ENCODE results near the gene OR2AK2.

OR2AK2 gene, protein sequence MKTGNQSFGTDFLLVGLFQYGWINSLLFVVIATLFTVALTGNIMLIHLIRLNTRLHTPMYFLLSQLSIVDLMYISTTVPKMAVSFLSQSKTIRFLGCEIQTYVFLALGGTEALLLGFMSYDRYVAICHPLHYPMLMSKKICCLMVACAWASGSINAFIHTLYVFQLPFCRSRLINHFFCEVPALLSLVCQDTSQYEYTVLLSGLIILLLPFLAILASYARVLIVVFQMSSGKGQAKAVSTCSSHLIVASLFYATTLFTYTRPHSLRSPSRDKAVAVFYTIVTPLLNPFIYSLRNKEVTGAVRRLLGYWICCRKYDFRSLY

DNA sequence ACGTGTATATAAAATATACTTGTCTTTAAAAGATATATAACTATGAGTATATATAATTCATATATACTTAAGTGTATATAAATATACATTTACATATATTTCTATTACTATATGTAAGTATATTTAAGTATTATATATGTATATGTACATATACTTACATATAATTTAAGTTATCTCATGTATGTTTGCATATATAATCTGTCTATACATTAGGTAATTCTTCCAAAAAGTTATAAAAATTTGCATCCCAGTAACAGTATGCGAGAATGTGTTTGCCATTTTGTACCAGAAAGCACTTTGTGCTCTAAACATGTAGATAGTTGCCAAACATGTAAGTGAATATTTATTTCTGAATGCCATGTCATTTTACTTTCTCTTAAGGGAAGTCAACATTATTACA lies at the start of gene OR2AK2:
OR2AK2 (plus strand) TSS at position 301 of the 400 bp plus-strand sequence. CDS start 144 bp downstream, outside the sequence.
- no peak for DNase-seq

- DNase-seq = no peak
Measured at GRCh38 chr1:247919952-247920351, 45.1 kb upstream of the OR2AK2 start, which contains the start of gene OR2T8. OR2T8 (plus strand) TSS chr1:247920252; CDS start chr1:247921018, 766 bp downstream.

DNA sequence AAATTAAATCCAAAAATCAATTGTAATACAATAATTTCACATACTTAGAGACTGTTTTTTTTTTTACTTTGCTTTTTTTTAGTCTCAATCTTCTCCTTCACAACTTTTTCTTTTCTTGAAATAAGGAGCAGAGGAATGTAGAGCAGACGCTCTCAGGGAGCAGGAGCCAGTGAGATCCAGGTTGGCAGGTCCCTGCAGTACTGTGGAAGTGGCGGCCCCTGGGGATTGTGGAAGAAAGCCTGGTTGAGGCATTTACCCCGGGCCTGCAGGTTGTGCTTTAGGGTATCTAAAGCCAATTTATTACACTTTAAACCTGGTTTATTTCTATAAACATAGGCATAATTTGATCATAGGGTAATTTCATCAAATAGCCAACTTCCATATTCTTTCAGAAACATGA lies 41.1 kb upstream of the OR2AK2 start:
- no peak for DNase-seq

GRCh38 chr1:247924868-247925267 lies 40.2 kb upstream of the OR2AK2 start, which contains the start of gene OR2AJ1:
OR2AJ1 (plus strand) TSS chr1:247924889; CDS start chr1:247933769, 8,880 bp downstream.
- no peak for DNase-seq

DNA sequence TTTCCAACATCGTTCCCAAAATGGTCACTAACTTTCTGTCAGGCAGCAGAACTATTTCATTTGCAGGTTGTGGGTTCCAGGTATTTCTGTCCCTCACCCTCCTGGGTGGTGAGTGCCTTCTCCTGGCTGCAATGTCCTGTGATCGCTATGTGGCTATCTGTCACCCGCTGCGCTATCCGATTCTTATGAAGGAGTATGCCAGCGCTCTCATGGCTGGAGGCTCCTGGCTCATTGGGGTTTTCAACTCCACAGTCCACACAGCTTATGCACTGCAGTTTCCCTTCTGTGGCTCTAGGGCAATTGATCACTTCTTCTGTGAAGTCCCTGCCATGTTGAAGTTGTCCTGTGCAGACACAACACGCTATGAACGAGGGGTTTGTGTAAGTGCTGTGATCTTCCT lies 31.0 kb upstream of the OR2AK2 start:
- no peak for DNase-seq

DNA sequence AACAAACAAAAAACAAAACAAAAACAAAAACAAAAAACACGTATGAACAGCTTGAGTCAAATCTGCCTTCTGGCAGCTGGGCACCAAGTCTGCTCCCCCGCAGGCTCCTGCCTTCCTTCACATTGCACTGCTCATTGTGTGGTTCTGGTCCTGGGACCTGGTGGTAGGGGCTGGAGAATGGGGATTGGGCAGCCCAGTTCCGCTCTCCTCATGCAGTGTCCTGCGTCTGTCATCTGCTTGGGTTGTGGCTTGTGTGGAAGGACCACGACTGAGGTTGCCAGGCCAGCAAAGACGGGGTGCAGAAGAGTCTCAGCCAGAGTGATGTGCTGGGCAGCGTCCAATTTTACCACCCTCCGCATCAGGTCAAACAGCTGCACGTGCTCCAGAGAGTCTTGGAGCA lies 29.3 kb upstream of the OR2AK2 start:
- DNase-seq = no peak

DNA sequence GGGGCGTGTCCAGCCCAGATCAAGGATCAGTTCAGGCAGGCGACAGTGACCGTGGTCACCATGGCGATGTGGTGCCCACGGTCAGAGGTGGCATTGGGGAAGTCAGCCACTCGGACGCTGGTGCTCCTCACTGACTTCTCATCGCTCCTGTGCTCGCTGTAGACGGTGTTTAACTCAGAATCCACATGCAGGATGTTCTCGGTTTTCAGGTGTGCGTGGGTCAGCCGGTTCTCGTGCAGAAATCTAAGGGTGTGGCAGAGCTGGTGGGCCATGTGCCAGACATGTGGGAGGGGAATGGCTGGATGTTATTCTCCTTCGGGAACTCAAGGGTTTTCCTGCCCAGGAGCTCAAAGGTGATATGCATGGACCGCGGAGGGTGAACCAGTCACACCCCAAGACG lies 28.6 kb upstream of the OR2AK2 start:
- DNase-seq = no peak

DNA sequence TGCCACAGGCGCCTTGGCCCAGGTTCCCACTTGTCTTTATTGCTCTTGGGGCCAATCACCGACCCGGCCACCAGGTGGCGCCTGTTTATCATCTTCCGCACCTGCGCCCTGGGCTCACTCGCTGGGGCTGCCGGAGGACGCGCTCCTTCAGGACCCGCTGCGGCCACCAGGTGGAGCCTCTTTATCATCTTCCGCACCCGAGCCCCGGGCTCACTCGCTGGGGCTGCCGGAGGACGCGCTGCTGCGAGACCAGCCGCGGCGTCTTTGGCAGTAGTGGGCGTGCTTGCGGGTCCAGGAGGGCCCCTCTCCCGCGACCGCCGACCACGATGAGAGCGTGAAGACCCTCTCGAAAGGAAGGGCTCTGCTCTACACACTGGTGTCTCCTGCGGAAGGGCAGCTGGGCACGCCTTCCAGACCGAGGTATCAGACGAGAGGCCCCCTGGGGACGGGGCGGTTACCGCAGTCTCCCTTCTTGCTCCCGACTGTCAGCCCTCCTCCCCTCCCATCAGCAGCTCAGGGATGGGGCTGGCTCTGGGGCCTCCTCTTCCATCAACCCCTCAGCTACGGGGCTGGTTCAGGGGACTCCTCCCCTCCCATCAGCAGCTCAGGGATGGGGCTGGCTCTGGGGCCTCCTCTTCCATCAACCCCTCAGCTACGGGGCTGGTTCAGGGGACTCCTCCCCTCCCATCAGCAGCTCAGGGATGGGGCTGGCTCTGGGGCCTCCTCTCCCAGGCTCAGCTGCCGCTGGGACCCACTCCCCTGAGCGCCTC lies 27.9 kb upstream of the OR2AK2 start:
- peak; percentile 71 to 89 (median 85) for DNase-seq

GRCh38 chr1:247942624-247943023 lies 22.4 kb upstream of the OR2AK2 start:
- no peak for DNase-seq

DNA sequence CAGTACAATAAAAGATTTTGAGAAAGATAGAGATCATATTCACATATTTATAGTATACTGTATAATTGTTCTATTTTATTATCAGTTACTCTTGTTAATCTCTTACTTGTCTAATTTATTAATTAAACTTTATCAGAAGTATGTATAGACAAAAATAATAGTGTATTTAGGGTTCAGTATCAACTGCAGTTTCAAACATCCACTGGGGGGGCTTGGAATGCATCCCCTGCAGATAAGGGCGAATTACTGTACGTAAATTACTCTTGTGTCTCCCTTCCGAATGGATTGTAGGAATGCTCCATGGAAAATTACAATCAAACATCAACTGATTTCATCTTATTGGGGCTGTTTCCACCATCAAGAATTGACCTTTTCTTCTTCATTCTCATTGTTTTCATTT lies 16.5 kb upstream of the OR2AK2 start, which contains the start of gene OR2L8:
OR2L8 (plus strand) TSS at position 301 of the 400 bp plus-strand sequence; CDS start at position 301, 0 bp downstream.
- DNase-seq = no peak

DNA sequence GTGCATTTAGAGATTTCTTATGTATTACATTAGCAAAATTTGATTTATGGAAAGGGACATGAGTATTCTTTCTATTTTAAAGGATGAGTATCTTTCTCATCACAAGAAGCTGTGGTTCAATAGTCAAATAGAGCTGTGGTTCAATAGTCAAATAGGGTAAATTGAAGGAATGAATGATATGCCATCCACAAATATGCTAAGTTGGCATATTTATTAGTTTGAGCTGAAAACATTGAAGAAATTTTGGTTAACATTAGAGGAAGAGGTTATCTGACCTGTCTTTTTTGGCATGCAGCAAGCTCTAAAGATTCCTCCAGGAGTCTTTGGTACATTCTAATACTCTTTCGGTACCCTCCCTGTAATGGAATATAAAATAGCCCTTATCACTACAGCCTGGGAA lies 11.6 kb upstream of the OR2AK2 start:
- no peak for DNase-seq

DNA sequence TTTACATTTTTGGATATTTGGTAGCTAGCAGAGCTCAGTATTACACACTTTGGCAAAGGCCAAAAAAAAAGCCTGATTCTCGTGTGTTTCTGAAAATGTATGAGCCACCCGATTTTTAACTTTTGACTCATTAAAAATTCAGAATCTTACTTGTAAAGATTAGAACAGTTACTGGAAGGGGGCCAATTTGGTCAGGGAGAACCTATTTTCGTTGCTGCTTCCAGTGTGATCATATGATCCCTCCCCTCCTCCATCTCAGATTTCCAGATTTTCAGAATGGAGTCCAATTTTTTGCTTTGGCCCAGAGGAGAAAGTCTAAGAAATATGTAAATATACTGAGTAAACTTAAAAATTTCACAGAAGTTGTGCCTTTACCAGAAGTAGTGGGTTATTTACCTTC lies 3.2 kb upstream of the OR2AK2 start:
- no peak for DNase-seq

DNA sequence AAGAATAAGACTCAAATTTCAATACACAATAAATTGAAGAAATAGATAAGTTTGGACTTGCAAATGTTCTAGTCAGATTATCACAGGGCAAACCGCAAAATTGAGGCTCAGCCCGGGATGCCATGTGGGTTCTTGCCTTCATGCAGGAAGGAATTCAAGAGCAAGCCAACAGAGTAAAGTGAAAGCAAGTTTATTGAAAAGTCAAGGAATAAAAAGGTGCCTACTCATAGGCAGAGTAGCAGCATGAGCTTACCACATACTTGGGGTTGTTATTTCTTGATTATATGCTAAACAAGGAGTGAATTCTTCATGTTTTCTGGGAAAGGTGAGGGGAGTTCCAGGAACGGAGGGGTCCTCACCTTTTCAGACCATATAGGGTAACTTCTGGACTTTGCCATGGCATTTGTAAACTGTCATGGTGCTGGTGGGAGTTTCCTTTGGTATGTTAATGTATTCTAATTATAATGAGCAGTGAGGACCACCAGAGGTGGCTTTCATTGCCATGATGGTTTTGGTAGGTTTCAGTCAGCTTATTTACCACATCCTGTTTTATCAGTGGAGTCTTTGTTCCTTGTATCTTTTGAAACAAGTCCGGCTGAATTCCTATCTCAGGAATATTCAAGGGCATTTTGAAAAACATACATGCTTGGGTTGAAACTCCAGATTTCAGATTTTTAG lies 2.0 kb upstream of the OR2AK2 start:
- DNase-seq = no peak

- DNase-seq = no peak
Measured at GRCh38 chr1:247966532-247967204, 1.6 kb downstream of the OR2AK2 start.

DNA sequence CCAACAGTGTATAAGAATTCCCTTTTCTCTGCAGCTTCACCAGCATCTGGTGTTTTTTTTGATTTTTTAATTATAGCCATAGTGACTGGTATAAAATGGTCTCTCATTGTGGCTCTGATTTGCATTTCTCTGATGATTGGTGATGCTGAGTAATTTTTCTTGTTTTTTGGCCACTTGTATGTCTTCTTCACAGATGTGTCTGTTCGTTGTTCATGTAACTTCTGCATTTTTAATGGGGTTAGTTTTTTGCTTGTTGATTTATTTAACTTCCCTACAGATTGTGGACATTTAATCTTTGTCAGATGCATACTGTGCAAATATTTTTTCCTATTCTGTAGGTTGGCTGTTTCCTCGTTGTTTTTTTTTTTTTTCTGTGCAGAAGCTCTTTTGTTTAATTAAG lies 28.0 kb downstream of the OR2AK2 start:
- DNase-seq = no peak

DNA sequence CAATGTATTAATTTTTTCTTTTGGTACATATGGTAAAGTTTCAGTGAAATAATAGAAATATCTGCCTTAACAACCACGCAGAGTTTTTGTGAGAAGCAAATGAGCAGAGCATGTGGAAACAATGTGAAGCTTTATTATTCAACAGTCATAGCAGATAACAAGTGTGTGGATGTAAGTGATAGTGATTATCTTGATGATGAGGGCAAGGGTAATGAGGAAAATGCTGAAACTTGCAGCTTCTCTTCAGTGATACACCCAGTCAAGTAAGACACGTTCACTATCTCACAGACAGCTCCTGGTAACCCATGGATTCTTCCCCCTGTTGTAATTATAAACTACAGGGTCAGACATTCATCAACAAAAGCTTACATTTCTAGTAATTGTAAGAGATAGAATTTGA lies 33.8 kb downstream of the OR2AK2 start:
- no peak for DNase-seq

- no peak for DNase-seq
Measured at GRCh38 chr1:248000169-248000568, 35.1 kb downstream of the OR2AK2 start.

GRCh38 chr1:248007778-248008177 lies 42.7 kb downstream of the OR2AK2 start:
- DNase-seq = no peak

DNA sequence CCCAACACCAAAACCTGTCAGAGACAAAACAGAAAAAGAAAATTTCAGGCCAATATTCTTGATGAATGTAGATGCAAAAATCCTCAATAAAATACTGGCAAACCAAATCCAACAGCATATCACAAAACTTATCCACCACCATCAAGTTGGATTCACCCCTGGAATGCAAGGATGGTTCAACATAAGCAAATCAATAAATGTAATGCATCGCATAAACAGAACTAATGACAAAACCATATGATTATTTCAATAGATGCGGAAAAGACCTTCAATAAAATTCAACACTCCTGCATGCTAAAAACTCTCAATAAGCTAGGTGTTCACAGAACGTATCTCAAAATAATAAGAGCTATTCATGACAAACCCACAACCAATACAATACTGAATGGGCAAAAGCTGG lies 44.6 kb downstream of the OR2AK2 start:
- DNase-seq = no peak

DNA sequence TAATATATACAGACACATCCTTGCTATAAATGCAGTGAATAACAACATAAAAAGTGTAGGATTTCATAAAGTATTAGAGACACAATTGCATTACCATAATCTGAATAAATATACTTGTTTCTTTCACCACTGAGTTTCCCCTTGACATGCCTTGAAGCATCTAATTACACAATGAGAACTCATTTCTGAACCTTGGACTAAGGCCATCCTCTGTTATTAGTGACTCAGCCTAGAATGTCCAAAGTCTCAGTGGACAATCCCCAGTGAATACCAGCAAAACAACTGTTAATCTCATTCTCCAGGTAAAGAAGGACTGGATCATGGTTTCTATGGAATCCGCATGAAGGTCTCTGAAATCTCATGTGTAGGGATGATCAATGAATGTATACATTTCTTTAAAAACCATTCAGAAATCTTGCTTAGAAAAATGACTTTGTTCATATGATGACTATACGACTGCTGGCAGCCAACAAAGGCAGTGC lies 48.2 kb downstream of the OR2AK2 start, which contains the start of gene OR2L5:
OR2L5 (plus strand) TSS at position 432 of the 482 bp plus-strand sequence. CDS start 8,288 bp downstream, outside the sequence.
- DNase-seq = no peak

- DNase-seq = no peak
Measured at GRCh38 chr1:248015803-248016202, 50.8 kb downstream of the OR2AK2 start.

Measured in stimulated activated naive CD4-positive, alpha-beta T cell (primary cell).